K562 (cell line): ENCODE measurements around the gene NRARP. TPM values are rescaled to one million over a fixed set of nuclear protein-coding genes. Genes with fewer than 3 reads are reported as not detected.

Experiments
- BDP1 ChIP-seq: IDR thresholded peaks from 3 replicates; pipeline ENCODE4 v1.6.1; 2011; ENCODE audit not compliant: insufficient read length, insufficient read depth
- C11orf30 ChIP-seq: fragments of 450-650 bp; IDR thresholded peaks from 2 replicates; pipeline ENCODE4 v1.6.1; 2016; ENCODE audit warnings: low read depth, mild to moderate bottlenecking
- CBX1 ChIP-seq: sonication (generic); IDR thresholded peaks from 2 replicates; pipeline ENCODE4 v1.6.1; 2016; ENCODE audit warnings: antibody characterized with exemption, low read depth, mild to moderate bottlenecking
- HNRNPH1 ChIP-seq: fragments of 200-400 bp; formaldehyde crosslinking; optimal IDR thresholded peaks from 2 replicates; pipeline ENCODE3; 2017; ENCODE audit warnings: low read depth, mild to moderate bottlenecking, low read length, moderate library complexity
- KLF1 ChIP-seq: fragments of 450-650 bp; IDR thresholded peaks from 2 replicates; pipeline ENCODE4 v1.6.1; 2016; ENCODE audit warnings: missing genetic modification characterization, missing compliant biosample characterization
- SLC30A9 ChIP-seq: fragments of 250-450 bp; sonication (Bioruptor Pico); IDR thresholded peaks from 2 replicates; pipeline ENCODE4 v1.8.0; 2022; ENCODE audit warnings: mild to moderate bottlenecking, moderate library complexity
- SPI1 ChIP-seq: IDR thresholded peaks from 2 replicates; pipeline ENCODE4 v1.6.1; 2011; ENCODE audit warnings: low read depth, low read length, control low read depth, borderline replicate concordance
- ZNF316 ChIP-seq: fragments of 450-650 bp; IDR thresholded peaks from 2 replicates; pipeline ENCODE4 v1.6.1; 2016
- ZNF75A ChIP-seq: fragments of 450-650 bp; formaldehyde crosslinking; IDR thresholded peaks from 2 replicates; pipeline ENCODE4 v1.4.0; 2020; ENCODE audit warnings: mild to moderate bottlenecking
- polyA plus RNA-seq, 8 experiments: library from polyadenylated mRNA; depleted of rRNA in 4 of 8; stranded (reverse) in 5 of 8; unstranded in 3 of 8; fragments of >200 nt; fragmentation: Nextera tagmentation in 2 of 8; fragmentation: Illumina TruSeq in 1 of 8; extraction: Ambion mirVana in 2 of 8; extraction: Trizol in 1 of 8; gene quantifications; 2 replicates each; pipeline versions ENCODE4 v1.2.1 to v1.2.3, GENCODE V29; 2011 to 2014; ENCODE audit warnings: inconsistent platforms in 1 of 8, missing spikeins in 1 of 8
- total RNA-seq, 7 experiments: library from RNA; depleted of rRNA in 6 of 7; stranded (reverse); fragments of >200 nt in 6 of 7; fragmentation: Illumina TruSeq in 2 of 7; extraction: Trizol in 2 of 7; gene quantifications; 2 replicates each; pipeline versions ENCODE4 v1.2.1 to v1.2.3, GENCODE V29; 2011 to 2021; ENCODE audit warnings: low replicate concordance in 1 of 7
- TF ChIP-seq, protein P1 (sequence below): fragments of 150-350 bp; IDR thresholded peaks from 2 replicates; pipeline ENCODE4 v1.6.1; 2014; ENCODE audit warnings: low read depth, mild to moderate bottlenecking, low read length, borderline replicate concordance
- TF ChIP-seq, protein P2 (sequence below): sonication (generic); formaldehyde crosslinking; IDR thresholded peaks from 2 replicates; pipeline ENCODE4 v1.8.0; 2022; ENCODE audit warnings: missing genetic modification reagents, mild to moderate bottlenecking, moderate library complexity, borderline replicate concordance
- TF ChIP-seq, protein P3 (sequence below): sonication (generic); formaldehyde crosslinking; IDR thresholded peaks from 2 replicates; pipeline ENCODE4 v1.8.0; 2022; ENCODE audit warnings: mild to moderate bottlenecking, missing genetic modification reagents
- TF ChIP-seq, protein P4 (sequence below): sonication (generic); formaldehyde crosslinking; IDR thresholded peaks from 2 replicates; pipeline ENCODE4 v1.8.0; 2022; ENCODE audit warnings: mild to moderate bottlenecking, low read depth, missing genetic modification reagents

NRARP gene
- total and polyA plus RNA-seq, 9 of the 15 experiments (the other 6 are each of a cell fraction or from before 2014, with no cell fraction given), result 2.0 to 24.5 (median 7.2) TPM; not detected in 2

DNA sequence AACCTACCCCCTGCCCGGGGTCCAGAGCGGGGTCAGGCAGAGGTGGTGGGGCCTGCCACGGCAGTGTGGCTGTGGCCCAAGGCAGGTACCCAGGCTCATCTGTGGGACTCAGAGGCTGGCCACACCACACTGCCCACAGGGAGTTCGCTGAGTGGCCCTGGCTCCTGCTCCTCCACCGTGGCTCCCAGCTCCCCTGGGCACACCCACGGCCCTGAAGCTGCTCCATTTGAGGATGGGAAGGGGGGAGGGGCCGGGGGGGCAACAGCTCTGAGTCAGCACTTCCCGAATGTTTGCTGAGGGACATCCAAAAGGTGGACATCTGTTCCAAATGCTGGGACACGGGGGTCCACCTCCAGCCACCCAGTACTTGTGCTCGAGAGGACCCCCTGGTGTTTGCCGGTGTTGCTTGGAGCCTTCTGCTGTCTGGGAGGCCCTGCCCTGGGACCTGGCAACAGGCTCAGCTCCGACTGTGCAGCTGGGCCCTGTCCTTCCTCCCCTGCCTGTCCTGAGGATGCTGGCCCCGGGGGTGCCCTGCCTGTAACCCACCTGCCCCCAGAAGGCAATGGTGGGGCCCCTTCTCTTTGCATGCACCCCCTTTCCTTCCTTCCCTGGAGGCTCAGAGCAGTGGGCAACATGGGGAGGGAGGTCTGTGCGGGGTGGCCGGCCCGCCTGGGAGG, 2.5 kb upstream of the NRARP start (continued):
- TF ChIP-seq, protein P1, sequence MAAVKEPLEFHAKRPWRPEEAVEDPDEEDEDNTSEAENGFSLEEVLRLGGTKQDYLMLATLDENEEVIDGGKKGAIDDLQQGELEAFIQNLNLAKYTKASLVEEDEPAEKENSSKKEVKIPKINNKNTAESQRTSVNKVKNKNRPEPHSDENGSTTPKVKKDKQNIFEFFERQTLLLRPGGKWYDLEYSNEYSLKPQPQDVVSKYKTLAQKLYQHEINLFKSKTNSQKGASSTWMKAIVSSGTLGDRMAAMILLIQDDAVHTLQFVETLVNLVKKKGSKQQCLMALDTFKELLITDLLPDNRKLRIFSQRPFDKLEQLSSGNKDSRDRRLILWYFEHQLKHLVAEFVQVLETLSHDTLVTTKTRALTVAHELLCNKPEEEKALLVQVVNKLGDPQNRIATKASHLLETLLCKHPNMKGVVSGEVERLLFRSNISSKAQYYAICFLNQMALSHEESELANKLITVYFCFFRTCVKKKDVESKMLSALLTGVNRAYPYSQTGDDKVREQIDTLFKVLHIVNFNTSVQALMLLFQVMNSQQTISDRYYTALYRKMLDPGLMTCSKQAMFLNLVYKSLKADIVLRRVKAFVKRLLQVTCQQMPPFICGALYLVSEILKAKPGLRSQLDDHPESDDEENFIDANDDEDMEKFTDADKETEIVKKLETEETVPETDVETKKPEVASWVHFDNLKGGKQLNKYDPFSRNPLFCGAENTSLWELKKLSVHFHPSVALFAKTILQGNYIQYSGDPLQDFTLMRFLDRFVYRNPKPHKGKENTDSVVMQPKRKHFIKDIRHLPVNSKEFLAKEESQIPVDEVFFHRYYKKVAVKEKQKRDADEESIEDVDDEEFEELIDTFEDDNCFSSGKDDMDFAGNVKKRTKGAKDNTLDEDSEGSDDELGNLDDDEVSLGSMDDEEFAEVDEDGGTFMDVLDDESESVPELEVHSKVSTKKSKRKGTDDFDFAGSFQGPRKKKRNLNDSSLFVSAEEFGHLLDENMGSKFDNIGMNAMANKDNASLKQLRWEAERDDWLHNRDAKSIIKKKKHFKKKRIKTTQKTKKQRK, result no peak
- TF ChIP-seq SLC30A9 (no peak), KLF1 (tag) (no peak), CBX1 (no peak), ZNF75A (CRISPR knock-in tag) (no peak), HNRNPH1 (no peak), BDP1 (no peak), C11orf30 (peak; percentile 72), SPI1 (no peak), ZNF316 (peak; percentile 68)
- TF ChIP-seq, protein P2, sequence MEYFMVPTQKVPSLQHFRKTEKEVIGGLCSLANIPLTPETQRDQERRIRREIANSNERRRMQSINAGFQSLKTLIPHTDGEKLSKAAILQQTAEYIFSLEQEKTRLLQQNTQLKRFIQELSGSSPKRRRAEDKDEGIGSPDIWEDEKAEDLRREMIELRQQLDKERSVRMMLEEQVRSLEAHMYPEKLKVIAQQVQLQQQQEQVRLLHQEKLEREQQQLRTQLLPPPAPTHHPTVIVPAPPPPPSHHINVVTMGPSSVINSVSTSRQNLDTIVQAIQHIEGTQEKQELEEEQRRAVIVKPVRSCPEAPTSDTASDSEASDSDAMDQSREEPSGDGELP, result 0 out of 2 replicates have a peak, but pooled peaks have one; percentile 18
- TF ChIP-seq, protein P3, sequence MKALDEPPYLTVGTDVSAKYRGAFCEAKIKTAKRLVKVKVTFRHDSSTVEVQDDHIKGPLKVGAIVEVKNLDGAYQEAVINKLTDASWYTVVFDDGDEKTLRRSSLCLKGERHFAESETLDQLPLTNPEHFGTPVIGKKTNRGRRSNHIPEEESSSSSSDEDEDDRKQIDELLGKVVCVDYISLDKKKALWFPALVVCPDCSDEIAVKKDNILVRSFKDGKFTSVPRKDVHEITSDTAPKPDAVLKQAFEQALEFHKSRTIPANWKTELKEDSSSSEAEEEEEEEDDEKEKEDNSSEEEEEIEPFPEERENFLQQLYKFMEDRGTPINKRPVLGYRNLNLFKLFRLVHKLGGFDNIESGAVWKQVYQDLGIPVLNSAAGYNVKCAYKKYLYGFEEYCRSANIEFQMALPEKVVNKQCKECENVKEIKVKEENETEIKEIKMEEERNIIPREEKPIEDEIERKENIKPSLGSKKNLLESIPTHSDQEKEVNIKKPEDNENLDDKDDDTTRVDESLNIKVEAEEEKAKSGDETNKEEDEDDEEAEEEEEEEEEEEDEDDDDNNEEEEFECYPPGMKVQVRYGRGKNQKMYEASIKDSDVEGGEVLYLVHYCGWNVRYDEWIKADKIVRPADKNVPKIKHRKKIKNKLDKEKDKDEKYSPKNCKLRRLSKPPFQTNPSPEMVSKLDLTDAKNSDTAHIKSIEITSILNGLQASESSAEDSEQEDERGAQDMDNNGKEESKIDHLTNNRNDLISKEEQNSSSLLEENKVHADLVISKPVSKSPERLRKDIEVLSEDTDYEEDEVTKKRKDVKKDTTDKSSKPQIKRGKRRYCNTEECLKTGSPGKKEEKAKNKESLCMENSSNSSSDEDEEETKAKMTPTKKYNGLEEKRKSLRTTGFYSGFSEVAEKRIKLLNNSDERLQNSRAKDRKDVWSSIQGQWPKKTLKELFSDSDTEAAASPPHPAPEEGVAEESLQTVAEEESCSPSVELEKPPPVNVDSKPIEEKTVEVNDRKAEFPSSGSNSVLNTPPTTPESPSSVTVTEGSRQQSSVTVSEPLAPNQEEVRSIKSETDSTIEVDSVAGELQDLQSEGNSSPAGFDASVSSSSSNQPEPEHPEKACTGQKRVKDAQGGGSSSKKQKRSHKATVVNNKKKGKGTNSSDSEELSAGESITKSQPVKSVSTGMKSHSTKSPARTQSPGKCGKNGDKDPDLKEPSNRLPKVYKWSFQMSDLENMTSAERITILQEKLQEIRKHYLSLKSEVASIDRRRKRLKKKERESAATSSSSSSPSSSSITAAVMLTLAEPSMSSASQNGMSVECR (CRISPR knock-in tag), result no peak
- TF ChIP-seq, protein P4, sequence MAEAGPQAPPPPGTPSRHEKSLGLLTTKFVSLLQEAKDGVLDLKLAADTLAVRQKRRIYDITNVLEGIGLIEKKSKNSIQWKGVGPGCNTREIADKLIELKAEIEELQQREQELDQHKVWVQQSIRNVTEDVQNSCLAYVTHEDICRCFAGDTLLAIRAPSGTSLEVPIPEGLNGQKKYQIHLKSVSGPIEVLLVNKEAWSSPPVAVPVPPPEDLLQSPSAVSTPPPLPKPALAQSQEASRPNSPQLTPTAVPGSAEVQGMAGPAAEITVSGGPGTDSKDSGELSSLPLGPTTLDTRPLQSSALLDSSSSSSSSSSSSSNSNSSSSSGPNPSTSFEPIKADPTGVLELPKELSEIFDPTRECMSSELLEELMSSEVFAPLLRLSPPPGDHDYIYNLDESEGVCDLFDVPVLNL (CRISPR knock-in tag), result no peak
